CD1c-positive myeloid dendritic cell (primary cell): ENCODE data around the gene ARL4C.

Source experiments
- DNase-seq: peaks from one replicate; pipeline ENCODE4 v3.0.0-alpha.2; 2016; ENCODE audit errors: extremely low spot score

The ARL4C gene, protein sequence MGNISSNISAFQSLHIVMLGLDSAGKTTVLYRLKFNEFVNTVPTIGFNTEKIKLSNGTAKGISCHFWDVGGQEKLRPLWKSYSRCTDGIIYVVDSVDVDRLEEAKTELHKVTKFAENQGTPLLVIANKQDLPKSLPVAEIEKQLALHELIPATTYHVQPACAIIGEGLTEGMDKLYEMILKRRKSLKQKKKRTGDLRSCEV

DNA sequence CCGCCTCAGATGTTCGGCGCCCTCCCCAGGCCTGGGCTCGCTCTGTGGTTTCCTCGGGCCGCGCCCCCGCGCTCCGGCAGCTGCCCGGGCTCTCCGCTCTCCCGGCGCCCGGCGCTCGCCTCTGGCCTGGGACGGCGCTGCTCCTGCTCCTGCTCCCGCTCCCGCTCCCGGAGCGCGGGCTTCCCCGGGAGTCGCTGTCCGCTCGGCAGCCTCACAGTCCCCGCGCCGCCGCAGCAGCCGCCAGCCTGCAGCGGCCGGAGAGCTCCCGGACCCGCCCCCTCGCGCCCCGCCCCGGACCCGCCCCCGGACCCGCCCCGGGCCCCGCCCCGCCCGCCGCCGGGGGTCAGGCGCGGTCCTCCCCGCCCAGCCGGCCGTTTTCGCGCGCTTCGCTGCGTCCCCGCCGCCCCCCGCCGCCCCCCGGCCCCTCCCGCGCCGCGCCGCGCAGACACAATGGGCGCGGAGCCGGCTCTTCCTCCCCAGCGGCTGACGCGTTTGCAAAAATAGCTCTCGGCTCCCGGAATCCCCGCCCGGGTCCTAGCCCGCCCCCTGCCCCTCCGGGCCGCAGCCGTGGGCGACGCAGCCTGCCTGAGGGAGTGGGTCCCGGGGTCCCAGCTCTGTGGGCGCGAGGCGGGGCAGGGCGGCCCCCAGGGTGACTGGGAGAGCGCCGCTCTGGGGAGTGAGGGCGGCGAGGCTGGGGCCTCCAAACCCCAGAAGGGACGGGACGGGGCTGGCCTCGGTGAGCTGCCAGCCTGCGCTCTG lies at the start of gene ARL4C:
Gene ARL4C, minus strand, starts transcription at position 247 of the 759 bp plus-strand sequence. CDS start 495 bp downstream, outside the sequence.
- peak; percentile 76 for DNase-seq

GRCh38 chr2:234544659-234545611 lies 48.1 kb upstream of the ARL4C start:
- peak; percentile 67 for DNase-seq

- no peak for DNase-seq
These were observed 45.9 kb upstream of the ARL4C start for GRCh38 chr2:234542742-234543141.

GRCh38 chr2:234537929-234538328 lies 41.0 kb upstream of the ARL4C start:
- no peak for DNase-seq

DNA sequence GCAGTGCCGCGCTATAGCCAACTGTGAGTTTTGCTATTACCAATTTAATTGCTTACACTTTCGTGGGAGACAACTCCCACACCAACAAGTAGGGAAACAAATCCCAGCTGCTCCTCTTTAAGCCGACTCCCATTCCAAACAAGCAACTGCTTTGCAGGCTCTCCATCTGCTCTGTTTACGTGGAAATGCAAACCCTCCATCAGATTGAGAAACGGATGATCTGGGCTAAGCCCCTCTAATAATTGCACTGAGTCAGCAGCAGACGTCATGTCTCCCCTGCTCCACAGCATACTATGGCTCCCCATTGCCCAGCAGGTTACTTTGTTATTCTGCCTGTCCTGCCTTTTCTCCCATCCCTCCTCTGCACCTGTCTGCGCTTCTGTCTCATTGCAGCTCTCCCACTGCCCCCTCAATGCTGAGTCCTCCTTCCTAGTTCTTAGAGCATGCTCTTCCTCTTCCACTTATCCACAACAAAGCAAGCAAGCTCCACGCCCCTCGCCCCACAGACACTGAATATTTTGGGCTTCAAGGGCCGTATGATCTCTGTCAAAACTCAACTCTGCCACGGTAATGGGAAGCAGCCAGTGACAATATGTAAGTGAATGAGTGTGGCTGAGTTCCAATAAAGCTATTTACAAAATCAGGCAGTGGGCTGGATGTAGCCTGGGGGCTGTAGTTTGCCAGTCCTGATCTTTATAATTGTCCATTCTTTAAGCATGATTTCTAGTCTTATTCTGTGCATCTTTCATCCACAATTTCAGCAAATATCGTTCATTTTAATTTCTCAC lies 39.5 kb upstream of the ARL4C start:
- no peak for DNase-seq

GRCh38 chr2:234535464-234535863 lies 38.6 kb upstream of the ARL4C start:
- DNase-seq: no peak

DNA sequence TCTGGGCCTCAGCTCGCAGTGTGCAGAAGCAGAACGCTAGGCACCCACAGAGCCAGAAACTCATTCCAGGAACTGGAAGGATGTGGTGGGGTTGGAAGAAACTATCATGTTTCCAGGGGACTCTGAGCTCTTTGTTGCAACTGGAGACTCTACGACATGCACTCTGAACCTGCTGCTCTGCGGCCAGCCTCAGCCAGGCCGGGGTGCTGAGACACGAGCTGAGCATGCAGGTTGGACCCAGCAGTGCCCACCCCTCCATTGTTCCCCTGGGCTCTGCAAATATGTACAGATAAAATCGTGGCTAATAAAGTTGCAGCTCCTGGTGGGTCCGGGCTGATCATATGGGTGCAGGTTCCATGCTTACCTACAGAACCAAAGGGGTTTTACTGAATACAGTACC lies 37.6 kb upstream of the ARL4C start:
- DNase-seq: no peak

DNA sequence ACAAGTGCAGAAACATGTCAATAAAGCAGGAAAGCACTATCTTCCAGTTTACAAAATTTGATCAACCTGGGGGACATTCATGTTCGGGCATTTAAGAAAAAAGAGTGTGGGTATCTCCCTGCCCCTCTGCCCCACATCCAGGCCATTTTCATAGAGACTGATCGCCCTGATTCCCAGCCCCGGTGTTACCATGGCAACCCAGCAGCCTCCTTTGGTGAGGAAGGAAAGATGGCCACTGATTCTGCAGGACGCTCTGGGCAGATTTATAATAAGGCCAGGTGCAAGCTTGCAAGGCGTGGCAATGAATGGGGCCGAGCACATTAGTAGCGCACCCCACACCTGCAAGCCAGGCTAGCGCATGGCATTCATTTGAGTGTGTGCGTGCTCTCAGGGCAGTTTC lies 36.7 kb upstream of the ARL4C start:
- DNase-seq: no peak

GRCh38 chr2:234528410-234529148 lies 31.7 kb upstream of the ARL4C start:
- DNase-seq: no peak

DNA sequence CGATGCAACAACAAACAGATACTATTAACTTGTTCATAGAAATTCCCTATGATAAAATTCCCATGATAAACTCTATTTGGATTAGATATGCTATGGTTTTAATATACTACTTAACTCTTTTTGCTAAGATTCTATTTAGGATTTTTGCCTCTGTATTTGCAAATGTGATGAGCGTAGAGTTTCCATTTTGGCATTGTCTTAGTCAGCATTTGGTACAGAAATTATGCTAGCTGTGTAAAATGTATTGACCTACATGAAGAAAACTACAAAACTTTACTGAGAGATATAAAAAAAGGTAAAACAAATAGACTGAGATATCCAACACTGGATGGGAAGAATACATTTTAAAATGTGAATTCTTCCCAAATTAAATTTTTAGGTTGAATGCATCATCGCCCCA lies 29.8 kb upstream of the ARL4C start:
- no peak for DNase-seq

DNA sequence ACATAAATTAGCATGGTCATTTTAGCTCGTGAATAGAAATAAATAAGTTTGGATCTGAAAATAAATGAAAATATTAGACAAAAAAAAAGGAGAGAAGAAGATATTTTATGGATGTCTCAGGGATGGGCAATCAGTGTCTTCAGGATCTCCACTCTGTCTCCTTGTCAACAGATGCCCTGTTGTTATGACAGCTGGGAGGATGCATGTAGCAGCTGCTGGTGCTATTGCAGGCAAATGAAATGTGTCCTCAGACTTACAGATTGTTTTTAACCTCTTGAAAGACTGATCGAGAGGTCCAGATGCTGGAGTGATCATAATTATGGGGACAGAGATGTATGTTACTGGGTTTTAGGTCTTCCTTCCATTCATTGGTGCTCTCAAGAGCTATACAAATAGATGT lies 24.7 kb upstream of the ARL4C start:
- no peak for DNase-seq

- DNase-seq: no peak
These were observed 22.2 kb upstream of the ARL4C start for GRCh38 chr2:234518986-234519642.

DNA sequence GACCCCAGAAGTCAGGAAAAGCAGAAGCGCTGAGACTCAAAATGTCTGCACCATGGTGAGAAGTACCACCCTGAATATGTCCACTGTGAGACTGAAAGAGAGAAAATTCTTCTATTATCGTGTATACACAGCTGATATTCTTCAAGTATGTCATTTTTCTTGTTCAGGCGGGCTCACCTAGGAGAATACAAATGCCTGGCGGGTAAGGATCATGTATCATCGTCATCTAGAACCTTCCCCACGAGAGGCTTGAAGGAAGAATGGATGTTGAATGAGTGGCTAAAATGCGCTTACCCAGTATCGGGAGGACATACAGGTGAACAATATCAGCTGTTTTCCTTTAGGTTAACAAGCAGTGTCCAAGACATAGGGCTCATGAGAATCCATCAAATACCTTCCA lies 21.1 kb upstream of the ARL4C start:
- no peak for DNase-seq

DNA sequence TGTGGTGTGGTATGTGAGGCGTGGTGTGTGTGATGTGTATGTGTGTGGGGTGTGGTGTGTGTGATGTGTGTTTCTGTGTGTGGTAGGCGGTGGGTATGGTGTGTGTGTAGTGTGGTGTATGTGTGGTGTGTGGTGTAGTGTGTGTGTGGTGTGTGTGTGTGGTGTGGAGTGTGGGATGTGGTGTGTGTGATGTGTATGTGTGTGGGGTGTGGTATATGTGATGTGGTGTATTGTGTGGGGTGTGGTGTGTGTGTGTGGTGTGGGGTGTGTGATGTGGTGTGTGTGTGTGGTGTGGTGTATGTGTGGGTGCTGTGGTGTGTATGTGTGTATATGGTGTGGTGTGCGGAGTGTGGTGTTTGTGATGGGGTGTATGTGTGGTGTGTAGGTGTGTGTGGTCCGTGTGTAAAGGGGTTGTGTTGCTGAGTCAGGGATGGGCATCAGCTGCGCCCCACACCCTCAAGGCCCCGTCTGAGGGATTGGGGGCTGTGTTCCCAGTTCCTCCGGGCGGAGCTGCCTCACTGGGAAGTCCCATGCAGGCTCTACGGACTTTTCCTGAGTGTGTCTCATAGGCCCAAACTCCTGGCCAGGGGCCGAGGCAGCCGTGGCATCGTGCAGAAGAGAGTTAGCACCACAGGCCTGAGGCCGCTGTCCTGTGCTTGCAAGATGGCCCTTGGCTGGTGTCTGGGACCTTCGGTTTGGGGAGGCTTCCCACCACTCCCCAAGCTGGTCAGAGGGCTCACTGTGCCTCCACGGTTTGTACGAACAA lies 18.2 kb upstream of the ARL4C start:
- no peak for DNase-seq

DNA sequence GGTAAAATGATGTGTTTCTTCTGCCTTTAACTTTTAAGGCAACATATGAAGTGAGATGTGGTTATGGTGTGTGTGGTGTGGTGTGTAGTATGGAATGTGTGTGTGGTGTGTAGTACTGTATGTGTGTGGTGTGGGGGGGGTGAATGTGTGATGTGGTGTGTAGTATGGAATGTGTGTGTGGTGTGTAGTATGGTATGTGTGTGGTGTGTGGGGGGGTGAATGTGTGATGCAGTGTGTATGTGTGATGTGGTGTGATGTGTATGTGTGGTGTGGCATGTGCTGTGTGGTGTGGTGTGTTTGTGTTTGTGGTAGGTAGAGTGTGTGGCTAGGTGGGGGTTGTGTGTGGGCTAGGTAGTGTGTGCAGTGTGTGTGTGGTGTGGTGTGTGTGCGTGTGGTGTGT lies 17.2 kb upstream of the ARL4C start:
- DNase-seq: no peak

DNA sequence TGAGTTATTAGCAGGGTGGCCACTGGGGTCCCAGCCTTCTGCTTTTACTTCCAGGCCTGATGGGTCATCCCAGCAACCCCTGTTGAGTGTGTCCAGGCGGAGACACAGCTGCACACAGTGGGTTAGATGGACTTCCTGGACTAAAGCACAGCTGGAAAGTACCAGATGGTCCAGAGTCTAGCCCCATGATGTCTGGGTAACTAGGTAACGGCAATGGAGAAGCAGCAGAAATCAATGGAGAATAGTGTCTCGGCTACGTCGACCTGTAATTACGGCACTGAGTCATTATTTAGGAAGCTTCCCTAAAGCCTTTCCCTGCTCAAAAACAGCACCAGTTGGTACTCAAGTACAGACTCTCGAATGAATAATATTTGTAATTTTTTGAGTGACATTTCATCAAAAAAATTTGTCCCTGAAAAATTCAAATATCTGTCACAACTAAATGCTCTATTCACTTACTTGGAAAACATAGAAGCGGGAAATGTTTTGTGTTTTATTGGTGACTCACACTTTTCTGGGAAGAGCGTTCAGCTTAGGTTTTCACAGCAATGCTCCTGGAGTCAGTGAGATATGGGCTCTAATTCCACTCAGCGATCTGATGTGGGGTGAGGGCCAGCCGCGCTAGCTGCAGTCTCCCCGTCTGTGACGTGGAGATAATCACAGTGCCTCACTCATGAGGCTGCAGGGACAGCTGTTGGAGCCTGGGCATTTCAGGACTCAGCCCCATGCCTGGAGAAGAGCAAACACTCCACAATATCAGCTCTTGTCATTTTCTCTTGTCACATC lies 16.2 kb upstream of the ARL4C start:
- no peak for DNase-seq

- DNase-seq: no peak
These were observed 6.0 kb upstream of the ARL4C start for GRCh38 chr2:234502919-234503285.

- no peak for DNase-seq
These were observed 5.5 kb upstream of the ARL4C start for GRCh38 chr2:234502285-234502918.
